EH (cell line): ENCODE measurements around the gene NEURL2.

Source experiments
- DNase-seq: peaks from one replicate; pipeline ENCODE4 v3.0.0-alpha.2; 2015; ENCODE audit warnings: low read depth

Gene NEURL2

DNA sequence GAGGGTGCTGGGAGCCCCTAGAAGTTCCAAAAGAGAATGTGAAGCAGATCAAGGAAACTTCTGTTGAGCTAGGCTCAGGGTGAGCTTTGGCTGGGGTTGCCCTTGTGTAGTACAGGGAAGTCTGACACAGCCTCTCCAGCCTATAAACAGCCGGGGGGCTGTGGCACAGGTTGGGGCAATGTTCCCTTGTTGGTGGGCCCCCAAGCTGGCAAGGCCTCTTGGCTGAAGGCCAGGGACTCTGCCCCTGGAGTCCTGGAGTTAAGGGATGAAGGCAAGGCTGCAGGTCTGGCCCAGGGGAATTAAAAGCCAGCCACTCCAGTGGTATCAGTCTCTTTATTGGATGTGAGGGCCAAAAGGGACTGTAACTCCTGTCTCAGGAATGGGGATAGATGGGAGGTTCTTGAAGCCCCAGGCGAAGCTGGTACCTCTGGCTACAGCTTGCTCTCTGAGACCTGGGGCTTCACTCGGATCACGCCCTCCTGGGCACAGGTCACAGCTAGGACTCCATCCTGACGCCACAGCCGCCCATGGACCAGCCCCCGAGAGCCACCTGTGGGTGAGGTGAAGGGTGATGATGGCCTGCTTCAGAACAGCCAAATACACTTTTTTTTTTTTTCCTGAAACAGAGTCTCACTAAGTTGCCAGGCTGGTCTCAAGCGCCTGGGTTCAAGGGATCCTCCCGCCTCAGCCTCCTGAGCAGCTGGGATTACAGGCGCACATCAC is 49.4 kb downstream of the NEURL2 start:
- no peak for DNase-seq

DNA sequence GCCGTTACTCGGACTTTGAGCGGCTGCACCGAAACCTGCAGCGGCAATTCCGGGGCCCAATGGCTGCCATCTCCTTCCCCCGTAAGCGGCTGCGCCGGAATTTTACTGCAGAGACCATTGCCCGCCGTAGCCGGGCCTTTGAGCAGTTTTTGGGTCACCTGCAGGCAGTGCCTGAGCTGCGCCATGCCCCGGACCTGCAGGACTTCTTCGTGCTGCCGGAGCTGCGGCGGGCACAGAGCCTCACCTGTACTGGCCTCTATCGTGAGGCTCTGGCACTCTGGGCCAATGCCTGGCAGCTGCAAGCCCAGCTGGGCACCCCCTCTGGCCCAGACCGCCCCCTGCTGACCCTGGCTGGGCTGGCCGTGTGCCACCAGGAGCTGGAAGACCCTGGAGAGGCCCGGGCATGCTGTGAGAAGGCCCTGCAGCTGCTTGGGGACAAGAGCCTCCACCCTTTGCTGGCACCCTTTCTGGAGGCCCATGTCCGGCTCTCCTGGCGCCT is 50.3 kb downstream of the NEURL2 start:
- no peak for DNase-seq
